K562 (cell line): ENCODE data around the gene AFF2.

Experiments
- ELK1 ChIP-seq: sonication (generic); formaldehyde crosslinking; IDR thresholded peaks from 2 replicates; pipeline ENCODE4 v1.8.1; 2022; ENCODE audit warnings: missing genetic modification reagents
- KLF16 ChIP-seq: IDR thresholded peaks from 2 replicates; pipeline ENCODE4 v1.6.1; 2016; ENCODE audit warnings: antibody characterized with exemption

GRCh38 chrX:148815218-148815961 lies 315.0 kb downstream of the AFF2 start:
- TF ChIP-seq ELK1 (CRISPR knock-in tag): no peak
- TF ChIP-seq KLF16: no peak
